ENCODE results near the gene MUC21.
"Not testable (repeated sequence)": the region's sequence is repeated elsewhere in the genome, so short reads cannot be mapped to it uniquely, and the experiment has no call there.

MUC21 gene

DNA sequence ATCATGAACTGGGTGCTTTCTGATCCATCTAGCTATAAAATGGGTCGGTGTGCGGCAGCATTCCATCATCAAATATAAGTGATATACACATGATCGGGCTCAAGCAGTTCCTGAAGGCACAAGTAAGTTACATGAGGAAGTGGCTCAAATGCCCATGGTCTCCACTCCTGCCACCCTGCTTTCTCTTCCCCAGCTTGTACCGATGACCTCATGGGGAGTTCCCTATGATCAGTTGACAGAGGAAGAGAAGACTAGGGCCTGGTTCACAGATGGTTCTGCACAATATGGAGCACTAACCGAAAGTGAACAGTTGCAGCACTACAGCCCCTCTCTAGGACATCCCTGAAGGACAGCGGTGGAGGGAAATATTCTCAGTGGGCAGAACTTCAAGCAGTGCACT, 14.3 kb upstream of the MUC21 start:
- H3K27me3 ChIP-seq (ENCODE audit: control insufficient read depth, insufficient read depth, low read length); H3K4me3 ChIP-seq (ENCODE audit: low read depth, low read length); H3K9ac ChIP-seq (ENCODE audit: low read length); H3K36me3 ChIP-seq (ENCODE audit: control insufficient read depth, insufficient read depth, low read length); H3K4me1 ChIP-seq (ENCODE audit: control insufficient read depth, insufficient read depth, low read length); H3K9me3 ChIP-seq (ENCODE audit: control insufficient read depth, insufficient read depth, low read depth, low read length); H3K27ac ChIP-seq (ENCODE audit: low read depth, low read length): not testable (repeated sequence)

- no peaks in the 10 kb centered on the region for H3K4me1 ChIP-seq (ENCODE audit: control insufficient read depth, insufficient read depth, low read length)
- no peak overlapping the region for H3K9ac ChIP-seq (ENCODE audit: low read length)
- no peak overlapping the region for H3K4me3 ChIP-seq (ENCODE audit: low read depth, low read length)
- no peaks in the 10 kb centered on the region for H3K9me3 ChIP-seq (ENCODE audit: control insufficient read depth, insufficient read depth, low read depth, low read length)
- no peaks in the 10 kb centered on the region for H3K36me3 ChIP-seq (ENCODE audit: control insufficient read depth, insufficient read depth, low read length)
- no peak overlapping the region for H3K27ac ChIP-seq (ENCODE audit: low read depth, low read length)
- no peaks in the 10 kb centered on the region for H3K27me3 ChIP-seq (ENCODE audit: control insufficient read depth, insufficient read depth, low read length)
Observed at GRCh38 chr6:30970946-30971345, 12.6 kb upstream of the MUC21 start.

DNA sequence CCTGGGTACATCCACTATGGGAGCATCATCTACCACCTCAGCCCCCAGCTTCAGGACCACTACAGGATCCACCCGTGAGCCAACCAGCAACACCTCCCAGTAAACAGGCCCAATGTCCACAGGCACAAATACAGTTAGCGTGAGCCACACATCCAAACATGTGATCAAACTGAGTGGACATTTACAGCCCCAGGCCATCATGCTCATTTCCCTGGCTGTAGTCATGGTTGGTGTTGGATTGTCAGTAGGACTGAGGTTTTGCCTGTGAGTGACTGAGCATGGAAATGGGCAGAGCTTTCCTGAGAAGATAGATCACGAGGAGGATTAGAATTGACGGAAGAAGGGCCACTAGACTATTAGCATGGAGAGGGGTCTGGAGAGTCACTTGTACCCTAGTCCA, 10.7 kb upstream of the MUC21 start:
- no peak overlapping the region for H3K4me3 ChIP-seq (ENCODE audit: low read depth, low read length)
- no peak overlapping the region for H3K9ac ChIP-seq (ENCODE audit: low read length)
- no peaks in the 10 kb centered on the region for H3K27me3 ChIP-seq (ENCODE audit: control insufficient read depth, insufficient read depth, low read length)
- H3K27ac ChIP-seq (ENCODE audit: low read depth, low read length): no peak overlapping the region
- H3K9me3 ChIP-seq (ENCODE audit: control insufficient read depth, insufficient read depth, low read depth, low read length): no peaks in the 10 kb centered on the region
- no peaks in the 10 kb centered on the region for H3K36me3 ChIP-seq (ENCODE audit: control insufficient read depth, insufficient read depth, low read length)
- H3K4me1 ChIP-seq (ENCODE audit: control insufficient read depth, insufficient read depth, low read length): 0 out of 2 replicates have a peak, but pooled peaks cover 4% of the 10 kb centered on the region

DNA sequence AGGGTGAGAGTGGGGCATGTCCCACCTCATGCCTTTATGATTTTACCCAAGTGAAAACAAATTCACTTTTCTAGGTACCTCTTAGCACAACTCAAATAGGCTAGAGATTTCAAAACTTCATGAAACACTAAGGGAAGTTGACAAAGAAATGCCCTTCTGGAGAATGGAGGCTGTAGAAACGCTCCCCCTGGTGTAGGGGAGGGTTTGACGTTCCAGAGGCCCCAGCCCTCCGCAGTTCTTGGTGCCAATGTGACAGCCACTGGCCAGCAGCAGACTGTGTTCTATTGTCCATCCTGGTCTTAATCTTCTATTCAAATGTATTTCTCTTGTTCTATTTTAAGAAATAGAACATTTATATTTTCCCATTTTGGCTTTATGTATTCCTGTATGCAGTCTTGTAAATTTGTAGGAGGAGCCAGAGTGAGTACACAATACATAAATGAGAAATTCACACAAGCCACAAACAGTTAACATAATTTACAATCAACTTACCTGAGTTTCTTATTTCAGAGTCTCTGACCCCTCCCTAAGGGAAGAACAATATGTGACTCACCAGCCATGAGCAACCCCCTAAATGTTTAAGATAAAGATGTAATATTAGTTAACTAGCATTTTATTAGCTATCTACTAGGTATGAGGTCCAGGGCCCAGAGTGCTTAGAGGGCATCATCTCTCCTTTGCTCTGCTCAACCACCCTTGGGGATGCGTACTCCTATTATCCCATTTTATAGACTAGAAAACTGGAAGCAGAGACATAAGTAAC, 8.8 kb upstream of the MUC21 start:
- Histone ChIP-seq H3K9ac (ENCODE audit: low read length) (no peak overlapping the region), H3K27me3 (ENCODE audit: control insufficient read depth, insufficient read depth, low read length) (no peaks in the 10 kb centered on the region), H3K27ac (ENCODE audit: low read depth, low read length) (no peak overlapping the region), H3K4me3 (ENCODE audit: low read depth, low read length) (no peak overlapping the region), H3K9me3 (ENCODE audit: control insufficient read depth, insufficient read depth, low read depth, low read length) (no peaks in the 10 kb centered on the region), H3K4me1 (ENCODE audit: control insufficient read depth, insufficient read depth, low read length) (0 out of 2 replicates have a peak, but pooled peaks cover 4% of the 10 kb centered on the region), H3K36me3 (ENCODE audit: control insufficient read depth, insufficient read depth, low read length) (no peaks in the 10 kb centered on the region)

- H3K9ac ChIP-seq (ENCODE audit: low read length): no peak overlapping the region
- H3K27me3 ChIP-seq (ENCODE audit: control insufficient read depth, insufficient read depth, low read length): no peaks in the 10 kb centered on the region
- H3K9me3 ChIP-seq (ENCODE audit: control insufficient read depth, insufficient read depth, low read depth, low read length): no peaks in the 10 kb centered on the region
- no peak overlapping the region for H3K4me3 ChIP-seq (ENCODE audit: low read depth, low read length)
- no peak overlapping the region for H3K27ac ChIP-seq (ENCODE audit: low read depth, low read length)
- no peaks in the 10 kb centered on the region for H3K36me3 ChIP-seq (ENCODE audit: control insufficient read depth, insufficient read depth, low read length)
- H3K4me1 ChIP-seq (ENCODE audit: control insufficient read depth, insufficient read depth, low read length): peaks cover 14% of the 10 kb centered on the region; the same call in 1 of the 2 replicates
Observed at GRCh38 chr6:30979141-30979540, 4.4 kb upstream of the MUC21 start.

DNA sequence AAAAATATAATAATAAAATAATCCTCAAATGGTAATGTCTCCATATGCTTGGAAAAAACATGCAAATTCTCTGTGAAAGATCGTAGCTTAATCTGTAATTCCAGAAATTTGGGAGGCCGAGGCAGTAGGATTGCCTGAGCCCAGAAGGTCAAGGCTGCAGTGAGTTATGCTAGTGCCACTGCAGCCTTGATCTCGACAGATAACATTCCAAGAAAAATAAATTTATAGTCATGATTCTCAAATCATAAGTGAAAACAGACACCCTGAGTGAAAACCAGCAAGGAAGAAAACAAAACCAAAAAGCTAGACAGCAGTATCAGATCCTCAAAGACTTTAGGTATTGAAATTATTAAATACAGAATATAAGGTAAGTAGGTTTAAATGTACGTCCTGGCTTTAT, 3.8 kb upstream of the MUC21 start:
- no peaks in the 10 kb centered on the region for H3K36me3 ChIP-seq (ENCODE audit: control insufficient read depth, insufficient read depth, low read length)
- peaks cover 14% of the 10 kb centered on the region; the same call in 1 of the 2 replicates for H3K4me1 ChIP-seq (ENCODE audit: control insufficient read depth, insufficient read depth, low read length)
- H3K9ac ChIP-seq (ENCODE audit: low read length): no peak overlapping the region
- no peaks in the 10 kb centered on the region for H3K9me3 ChIP-seq (ENCODE audit: control insufficient read depth, insufficient read depth, low read depth, low read length)
- H3K27me3 ChIP-seq (ENCODE audit: control insufficient read depth, insufficient read depth, low read length): no peaks in the 10 kb centered on the region
- H3K27ac ChIP-seq (ENCODE audit: low read depth, low read length): no peak overlapping the region
- H3K4me3 ChIP-seq (ENCODE audit: low read depth, low read length): no peak overlapping the region

DNA sequence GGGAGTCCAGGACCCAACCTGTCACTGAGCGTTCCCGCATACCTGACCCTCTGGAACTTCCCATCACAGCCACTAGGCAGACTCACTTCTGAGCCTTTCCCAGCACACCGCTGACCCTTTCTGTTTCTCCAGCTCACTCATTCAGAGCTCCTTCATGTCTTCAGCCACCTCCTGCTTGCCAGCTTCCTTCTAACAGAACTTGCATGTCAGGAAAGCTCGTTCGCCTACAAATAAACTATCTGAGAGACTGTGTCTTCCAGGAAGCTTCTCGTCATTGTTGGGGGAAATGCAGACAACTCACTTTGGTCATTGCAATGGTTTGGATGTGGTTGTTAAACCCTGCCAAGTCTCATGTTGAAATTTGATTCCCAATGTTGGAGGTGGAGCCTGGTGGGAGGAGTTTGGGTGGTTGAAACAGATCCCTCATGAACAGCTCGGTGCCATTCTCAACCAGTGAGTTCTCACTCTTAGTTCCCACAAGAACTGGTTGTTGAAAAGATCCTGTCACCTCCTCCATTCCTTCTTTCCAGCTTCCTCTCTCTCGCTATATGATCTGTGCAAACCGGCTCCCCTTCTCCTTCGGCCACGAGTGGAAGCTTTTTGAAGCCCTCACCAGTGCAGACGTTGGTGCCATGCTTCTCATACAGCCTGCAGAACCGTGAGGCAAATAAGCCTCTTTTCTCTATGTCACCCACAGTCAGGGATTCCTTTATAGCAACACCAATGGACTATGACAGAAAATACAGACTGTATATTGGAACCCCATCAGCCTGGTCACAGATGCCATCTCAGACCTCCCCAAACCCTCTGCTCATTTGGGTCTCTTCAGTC, 1.4 kb upstream of the MUC21 start:
- H3K27me3 ChIP-seq (ENCODE audit: control insufficient read depth, insufficient read depth, low read length): no peaks in the 10 kb centered on the region
- H3K4me1 ChIP-seq (ENCODE audit: control insufficient read depth, insufficient read depth, low read length): peaks cover 10% of the 10 kb centered on the region; the same call in 1 of the 2 replicates
- no peak overlapping the region for H3K9ac ChIP-seq (ENCODE audit: low read length)
- H3K36me3 ChIP-seq (ENCODE audit: control insufficient read depth, insufficient read depth, low read length): no peaks in the 10 kb centered on the region
- no peak overlapping the region for H3K27ac ChIP-seq (ENCODE audit: low read depth, low read length)
- H3K4me3 ChIP-seq (ENCODE audit: low read depth, low read length): peak overlapping the region; percentile 41
- H3K9me3 ChIP-seq (ENCODE audit: control insufficient read depth, insufficient read depth, low read depth, low read length): no peaks in the 10 kb centered on the region

GRCh38 chr6:30985490-30985889, 2.0 kb downstream of the MUC21 start:
- Histone ChIP-seq H3K4me3 (ENCODE audit: low read depth, low read length) (no peak overlapping the region), H3K4me1 (ENCODE audit: control insufficient read depth, insufficient read depth, low read length) (peaks cover 12% of the 10 kb centered on the region; the same call in 1 of the 2 replicates), H3K9me3 (ENCODE audit: control insufficient read depth, insufficient read depth, low read depth, low read length) (no peaks in the 10 kb centered on the region), H3K36me3 (ENCODE audit: control insufficient read depth, insufficient read depth, low read length) (no peaks in the 10 kb centered on the region), H3K27ac (ENCODE audit: low read depth, low read length) (no peak overlapping the region), H3K27me3 (ENCODE audit: control insufficient read depth, insufficient read depth, low read length) (no peaks in the 10 kb centered on the region), H3K9ac (ENCODE audit: low read length) (no peak overlapping the region)

DNA sequence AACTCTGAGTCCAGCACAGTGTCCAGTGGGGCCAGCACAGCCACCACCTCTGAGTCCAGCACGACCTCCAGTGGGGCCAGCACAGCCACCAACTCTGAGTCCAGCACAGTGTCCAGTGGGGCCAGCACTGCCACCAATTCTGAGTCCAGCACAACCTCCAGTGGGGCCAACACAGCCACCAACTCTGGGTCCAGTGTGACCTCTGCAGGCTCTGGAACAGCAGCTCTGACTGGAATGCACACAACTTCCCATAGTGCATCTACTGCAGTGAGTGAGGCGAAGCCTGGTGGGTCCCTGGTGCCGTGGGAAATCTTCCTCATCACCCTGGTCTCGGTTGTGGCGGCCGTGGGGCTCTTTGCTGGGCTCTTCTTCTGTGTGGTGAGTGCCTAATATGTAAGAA, 3.8 kb downstream of the MUC21 start:
- Histone ChIP-seq H3K27ac (ENCODE audit: low read depth, low read length) (no peak overlapping the region), H3K9ac (ENCODE audit: low read length) (no peak overlapping the region), H3K27me3 (ENCODE audit: control insufficient read depth, insufficient read depth, low read length) (no peaks in the 10 kb centered on the region), H3K4me3 (ENCODE audit: low read depth, low read length) (no peak overlapping the region), H3K4me1 (ENCODE audit: control insufficient read depth, insufficient read depth, low read length) (peaks cover 8% of the 10 kb centered on the region; the same call in 1 of the 2 replicates), H3K36me3 (ENCODE audit: control insufficient read depth, insufficient read depth, low read length) (no peaks in the 10 kb centered on the region), H3K9me3 (ENCODE audit: control insufficient read depth, insufficient read depth, low read depth, low read length) (no peaks in the 10 kb centered on the region)

DNA sequence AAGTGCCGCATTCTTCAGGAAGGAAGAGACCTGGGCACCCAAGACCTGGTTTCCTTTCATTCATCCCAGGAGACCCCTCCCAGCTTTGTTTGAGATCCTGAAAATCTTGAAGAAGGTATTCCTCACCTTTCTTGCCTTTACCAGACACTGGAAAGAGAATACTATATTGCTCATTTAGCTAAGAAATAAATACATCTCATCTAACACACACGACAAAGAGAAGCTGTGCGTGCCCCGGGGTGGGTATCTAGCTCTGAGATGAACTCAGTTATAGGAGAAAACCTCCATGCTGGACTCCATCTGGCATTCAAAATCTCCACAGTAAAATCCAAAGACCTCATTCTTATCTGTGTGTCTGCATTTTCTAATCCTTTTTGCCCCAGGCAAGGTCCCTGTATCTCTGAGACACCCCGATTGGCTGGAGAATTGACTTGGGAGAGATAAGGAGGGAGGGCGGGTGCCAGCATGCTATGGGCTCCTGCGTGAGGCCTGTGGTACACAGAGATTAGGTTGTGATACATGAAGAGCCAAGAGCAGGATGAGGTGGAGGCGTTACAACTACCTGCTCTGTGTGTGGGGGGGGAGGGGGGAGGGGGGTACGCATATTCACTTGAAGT, 4.8 kb downstream of the MUC21 start:
- H3K36me3 ChIP-seq (ENCODE audit: control insufficient read depth, insufficient read depth, low read length): no peaks in the 10 kb centered on the region
- H3K9ac ChIP-seq (ENCODE audit: low read length): no peak overlapping the region
- H3K4me3 ChIP-seq (ENCODE audit: low read depth, low read length): no peak overlapping the region
- peaks cover 4% of the 10 kb centered on the region; the same call in 1 of the 2 replicates for H3K4me1 ChIP-seq (ENCODE audit: control insufficient read depth, insufficient read depth, low read length)
- H3K9me3 ChIP-seq (ENCODE audit: control insufficient read depth, insufficient read depth, low read depth, low read length): no peaks in the 10 kb centered on the region
- no peaks in the 10 kb centered on the region for H3K27me3 ChIP-seq (ENCODE audit: control insufficient read depth, insufficient read depth, low read length)
- H3K27ac ChIP-seq (ENCODE audit: low read depth, low read length): no peak overlapping the region
